ENCODE data around the gene FANCD2. TPM values are rescaled to one million over a fixed set of nuclear protein-coding genes. Genes with fewer than 3 reads are reported as not detected.

Gene FANCD2
- 16.4 to 23.3 TPM (median 18.6 TPM) in 5 replicates for total RNA-seq (2022; extraction: Qiagen RNA extraction)

DNA sequence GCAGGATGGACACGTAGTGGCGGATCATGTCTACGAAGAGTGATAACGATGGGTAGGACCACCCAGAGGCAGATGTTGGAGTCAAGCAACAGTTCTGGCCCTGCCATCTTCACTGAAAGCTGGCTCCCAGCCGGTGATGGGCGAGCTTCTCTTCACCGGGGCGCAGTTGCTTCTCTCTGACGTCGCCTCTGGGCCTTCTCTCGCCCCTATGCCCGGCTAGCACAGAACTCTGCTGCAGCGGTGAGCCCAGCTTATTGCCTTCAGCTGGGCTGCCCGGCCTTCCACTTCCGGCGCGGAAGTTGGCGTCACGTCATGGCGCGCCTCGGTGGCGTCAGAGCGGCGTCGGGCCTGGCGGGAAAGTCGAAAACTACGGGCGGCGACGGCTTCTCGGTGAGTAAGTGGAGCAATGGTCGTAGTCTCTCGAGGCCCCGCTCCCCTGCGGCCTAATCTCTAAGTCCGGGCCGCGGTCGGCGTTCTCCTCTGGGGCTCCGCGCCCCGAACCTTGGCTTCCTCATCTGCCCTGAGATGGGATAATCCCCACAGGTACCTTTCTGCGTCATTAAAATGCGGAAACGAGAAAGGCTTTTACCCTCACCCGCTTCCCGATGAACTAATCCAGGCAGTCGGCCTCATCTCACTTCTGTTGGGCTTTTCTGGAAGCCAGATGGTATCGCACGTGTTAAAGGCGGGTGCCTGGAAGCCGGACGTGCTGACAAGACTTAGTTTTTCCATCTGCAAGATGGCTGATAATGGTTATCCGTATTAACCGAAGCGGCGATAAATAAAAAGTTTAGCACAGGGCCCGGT is at the start of gene FANCD2:
TSS of gene FANCD2 (plus strand) at position 354 of the 807 bp plus-strand sequence. CDS start 2,221 bp downstream, outside the sequence.

DNA sequence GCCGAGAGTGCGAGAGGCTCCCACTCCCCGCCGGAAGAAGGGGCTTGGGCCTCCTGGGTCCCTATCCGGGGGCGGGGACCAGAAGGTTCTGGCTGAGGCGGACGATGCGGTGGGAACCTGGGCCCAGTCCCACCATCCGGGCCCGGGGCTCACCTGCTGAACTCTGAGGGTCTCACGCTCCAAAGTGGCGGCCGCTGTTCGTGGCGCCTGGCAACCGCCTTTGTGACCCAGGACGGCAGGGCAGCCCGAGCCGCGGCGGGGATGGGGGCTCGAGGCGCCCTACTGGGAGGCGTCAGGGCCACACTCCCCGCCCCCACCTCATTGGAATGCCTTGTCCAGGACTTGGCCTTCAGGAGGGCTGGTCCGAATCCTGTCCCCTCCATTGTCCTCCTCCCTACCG is 81.9 kb downstream of the FANCD2 start, which contains the start of gene FANCD2OS:
TSS of gene FANCD2OS (minus strand) at position 165 of the 400 bp plus-strand sequence. CDS start 3,481 bp downstream, outside the sequence.

GRCh38 chr3:10115326-10116137 is 89.3 kb downstream of the FANCD2 start, which contains the start of gene BRK1:
BRK1 (plus strand) TSS chr3:10115675; CDS start chr3:10115702, 27 bp downstream.

Other genes with a start within 250 kb of the FANCD2 start
- 51.7 to 59.4 TPM (median 58.8 TPM) in 5 replicates for gene TADA3, start 234.0 kb upstream of the FANCD2 start, total RNA-seq (2022; extraction: Qiagen RNA extraction)
- gene ARPC4, start 233.4 kb upstream of the FANCD2 start, total RNA-seq (2022; extraction: Qiagen RNA extraction), result 141 to 238 TPM (median 145 TPM) in 5 replicates
- 6.0 to 8.7 TPM (median 8.3 TPM) in 5 replicates for gene TTLL3, start 216.2 kb upstream of the FANCD2 start, total RNA-seq (2022; extraction: Qiagen RNA extraction)
- gene RPUSD3, start 182.4 kb upstream of the FANCD2 start, total RNA-seq (2022; extraction: Qiagen RNA extraction), result 38.9 to 54.0 TPM (median 49.6 TPM) in 5 replicates
- 7.1 to 13.3 TPM (median 10.2 TPM) in 5 replicates for gene CIDEC, start 146.2 kb upstream of the FANCD2 start, total RNA-seq (2022; extraction: Qiagen RNA extraction)
- 58.8 to 79.6 TPM (median 72.0 TPM) in 5 replicates for gene JAGN1, start 135.8 kb upstream of the FANCD2 start, total RNA-seq (2022; extraction: Qiagen RNA extraction)
- 1.1 to 1.3 TPM (median 1.1 TPM) in 5 replicates for gene IL17RE, start 123.6 kb upstream of the FANCD2 start, total RNA-seq (2022; extraction: Qiagen RNA extraction)
- 15.9 to 18.8 TPM (median 17.4 TPM) in 5 replicates for gene IL17RC, start 109.3 kb upstream of the FANCD2 start, total RNA-seq (2022; extraction: Qiagen RNA extraction)
- 8.8 to 12.9 TPM (median 12.2 TPM) in 5 replicates for gene CRELD1, start 92.6 kb upstream of the FANCD2 start, total RNA-seq (2022; extraction: Qiagen RNA extraction)
- 0.87 to 2.0 TPM (median 1.7 TPM) in 5 replicates for gene PRRT3, start 74.0 kb upstream of the FANCD2 start, total RNA-seq (2022; extraction: Qiagen RNA extraction)
- gene EMC3, start 39.6 kb upstream of the FANCD2 start, total RNA-seq (2022; extraction: Qiagen RNA extraction), result 118 to 137 TPM (median 119 TPM) in 5 replicates
- not detected in 5 replicates for gene FANCD2OS, start 81.8 kb downstream of the FANCD2 start, total RNA-seq (2022; extraction: Qiagen RNA extraction)
- 173 to 183 TPM (median 177 TPM) in 5 replicates for gene BRK1, start 89.2 kb downstream of the FANCD2 start, total RNA-seq (2022; extraction: Qiagen RNA extraction)
- gene VHL, start 115.3 kb downstream of the FANCD2 start, total RNA-seq (2022; extraction: Qiagen RNA extraction), result 27.4 to 35.5 TPM (median 30.0 TPM) in 5 replicates
- gene IRAK2, start 138.5 kb downstream of the FANCD2 start, total RNA-seq (2022; extraction: Qiagen RNA extraction), result 18.5 to 26.4 TPM (median 22.9 TPM) in 5 replicates
- 31.5 to 38.2 TPM (median 34.4 TPM) in 5 replicates for gene TATDN2, start 222.0 kb downstream of the FANCD2 start, total RNA-seq (2022; extraction: Qiagen RNA extraction)

All from A549 treated with CORT108297 at 1 μM for 4 hours (cell line).